DND-41 (cell line): Measurements from ENCODE around the gene BMP2.

Source experiments
- ATAC-seq: fragments of 200-7000 bp; cut with Tn5 transposase; 3 replicates; pipeline ENCODE4 v1.9.1; 2021; ENCODE audit warnings: low read depth; ENCODE audit not compliant: insufficient read depth
- DNase-seq: peaks from one replicate; pipeline ENCODE4 v3.0.0-alpha.2; 2020
- H2AFZ ChIP-seq: 2 replicates; pipeline ENCODE4 v1.6.0; 2012; ENCODE audit warnings: low read depth, low read length
- H3K27ac ChIP-seq: 2 replicates; pipeline ENCODE4 v1.5.1; 2012; ENCODE audit warnings: low read length, inconsistent platforms
- H3K27me3 ChIP-seq: fragments of 200-600 bp; sonication (generic); 2 replicates; pipeline ENCODE4 v1.6.0; 2012; ENCODE audit warnings: low read length, mild to moderate bottlenecking, inconsistent platforms; ENCODE audit not compliant: insufficient read depth, poor library complexity
- H3K36me3 ChIP-seq: 2 replicates; pipeline ENCODE4 v1.5.1; 2012; ENCODE audit warnings: low read length, inconsistent platforms; ENCODE audit not compliant: insufficient read depth
- H3K4me1 ChIP-seq: 2 replicates; pipeline ENCODE4 v1.5.1; 2012; ENCODE audit warnings: mild to moderate bottlenecking, low read length; ENCODE audit not compliant: insufficient read depth
- H3K4me2 ChIP-seq: 2 replicates; pipeline ENCODE4 v1.6.0; 2012; ENCODE audit warnings: mild to moderate bottlenecking, moderate library complexity, low read length, inconsistent platforms; ENCODE audit not compliant: insufficient read depth
- H3K4me3 ChIP-seq, 2 experiments: fragments of 200-600 bp in 1 of 2; shearing (Covaris generic) in 1 of 2; 2 replicates each; pipeline ENCODE4 v1.5.1; 2012 to 2016; ENCODE audit warnings: inconsistent platforms in 2 of 2, low read length in 2 of 2, mild to moderate bottlenecking in 2 of 2, low read depth in 1 of 2, moderate library complexity in 1 of 2
- H3K79me2 ChIP-seq: 2 replicates; pipeline ENCODE4 v1.6.0; 2012; ENCODE audit warnings: low read length, inconsistent platforms; ENCODE audit not compliant: insufficient read depth
- H3K9ac ChIP-seq: 2 replicates; pipeline ENCODE4 v1.6.0; 2012; ENCODE audit warnings: low read depth, mild to moderate bottlenecking, inconsistent platforms, low read length, moderate library complexity
- H3K9me3 ChIP-seq: 2 replicates; pipeline ENCODE4 v1.5.1; 2012; ENCODE audit warnings: low read length, moderate library complexity, mild to moderate bottlenecking, inconsistent platforms; ENCODE audit not compliant: insufficient read depth, severe bottlenecking
- H4K20me1 ChIP-seq: 2 replicates; pipeline ENCODE4 v1.6.0; 2012; ENCODE audit warnings: low read length; ENCODE audit not compliant: insufficient read depth
- CTCF ChIP-seq: IDR thresholded peaks from 2 replicates; pipeline ENCODE4 v1.5.1; 2012; ENCODE audit warnings: borderline replicate concordance, low read length, moderate library complexity, mild to moderate bottlenecking; ENCODE audit not compliant: poor library complexity, severe bottlenecking; ENCODE audit errors: extremely low read depth
- EZH2 ChIP-seq: IDR thresholded peaks from 3 replicates; pipeline ENCODE4 v1.6.1; 2012; ENCODE audit warnings: borderline replicate concordance, low read depth, mild to moderate bottlenecking, moderate library complexity, low read length, inconsistent platforms; ENCODE audit not compliant: severe bottlenecking

Gene BMP2

GRCh38 chr20:6726761-6727160 lies 40.7 kb upstream of the BMP2 start:
- no peak for ATAC-seq
- H3K79me2 ChIP-seq: no peaks in the 10 kb centered on the region

GRCh38 chr20:6730672-6731328 lies 36.7 kb upstream of the BMP2 start:
- no peak for DNase-seq
- Histone ChIP-seq H3K79me2 (no peaks in the 10 kb centered on the region), H3K9ac (no peak overlapping the region), H3K27me3 (no peaks in the 10 kb centered on the region), H2AFZ (no peak overlapping the region), H3K9me3 (no peaks in the 10 kb centered on the region), H3K36me3 (no peaks in the 10 kb centered on the region), H3K4me3 (no peak overlapping the region), H4K20me1 (no peaks in the 10 kb centered on the region), H3K27ac (no peak overlapping the region), H3K4me1 (no peaks in the 10 kb centered on the region), H3K4me2 (no peak overlapping the region)
- ATAC-seq: no peak
- TF ChIP-seq CTCF: no peak
- TF ChIP-seq EZH2: no peak

More at GRCh38 chr20:6726761-6727160, 40.7 kb upstream of the BMP2 start:
- Histone ChIP-seq H3K9me3 (no peaks in the 10 kb centered on the region), H3K27ac (no peak overlapping the region), H2AFZ (no peak overlapping the region), H3K4me3 (no peak overlapping the region), H3K36me3 (no peaks in the 10 kb centered on the region), H4K20me1 (no peaks in the 10 kb centered on the region), H3K9ac (no peak overlapping the region), H3K4me2 (no peak overlapping the region), H3K27me3 (no peaks in the 10 kb centered on the region), H3K4me1 (no peaks in the 10 kb centered on the region)
- DNase-seq: no peak
- no peak for TF ChIP-seq EZH2
- no peak for TF ChIP-seq CTCF

- Histone ChIP-seq H3K4me2 (no peak overlapping the region), H3K36me3 (no peaks in the 10 kb centered on the region), H3K9me3 (no peaks in the 10 kb centered on the region), H3K79me2 (no peaks in the 10 kb centered on the region), H3K4me1 (no peaks in the 10 kb centered on the region), H3K9ac (no peak overlapping the region), H3K27ac (no peak overlapping the region), H2AFZ (no peak overlapping the region), H3K27me3 (no peaks in the 10 kb centered on the region), H3K4me3 (no peak overlapping the region), H4K20me1 (no peaks in the 10 kb centered on the region)
- TF ChIP-seq CTCF: no peak
- no peak for TF ChIP-seq EZH2
- DNase-seq: no peak
- no peak for ATAC-seq
Measured at GRCh38 chr20:6732001-6732447, 35.5 kb upstream of the BMP2 start.
